Thyroid gland (tissue), 4 donors: ENCODE data around the gene ITGB4. TPM values are rescaled to one million over a fixed set of nuclear protein-coding genes. Genes with fewer than 3 reads are reported as not detected.

Source experiments
- DNase-seq, 2 donors: peaks; one replicate each; pipeline ENCODE4 v3.0.0-alpha.2; 2019
- H3K27ac ChIP-seq, 3 donors: fragments of 200-600 bp; sonication (generic); 1 replicate in 2 of 3; 2 replicates in 1 of 3; pipeline ENCODE4 v1.5.1; 2016 to 2019; ENCODE audit warnings: mild to moderate bottlenecking in 1 of 3, moderate library complexity in 1 of 3
- H3K27me3 ChIP-seq: fragments of 200-600 bp; sonication (generic); one replicate; pipeline ENCODE4 v1.5.1; 2019
- H3K36me3 ChIP-seq, 2 donors: fragments of 200-600 bp; sonication (generic); one replicate each; pipeline ENCODE4 v1.5.1; 2016 to 2019
- H3K4me1 ChIP-seq, 2 donors: fragments of 200-600 bp; sonication (generic); one replicate each; pipeline ENCODE4 v1.5.1; 2017 to 2019
- H3K4me3 ChIP-seq, 3 donors: fragments of 200-600 bp; sonication (generic); replicated peaks in 1 of 3; 1 replicate in 2 of 3; 2 replicates in 1 of 3; pipeline ENCODE4 v1.5.1; 2016; ENCODE audit warnings: mild to moderate bottlenecking in 1 of 3
- H3K9me3 ChIP-seq: fragments of 200-600 bp; sonication (generic); one replicate; pipeline ENCODE4 v1.5.1; 2017
- CTCF ChIP-seq, 6 experiments: fragments of 200-600 bp in 3 of 6; fragments of 450-650 bp in 3 of 6; sonication (generic) in 3 of 6; IDR thresholded peaks; one replicate each; pipeline ENCODE4 v1.5.1; 2016 to 2019; ENCODE audit warnings: antibody characterized with exemption in 6 of 6, mild to moderate bottlenecking in 2 of 6, inconsistent platforms in 1 of 6, moderate library complexity in 1 of 6
- POLR2A ChIP-seq, 2 donors: fragments of 450-650 bp; IDR thresholded peaks; one replicate each; pipeline ENCODE4 v1.6.1; 2017; ENCODE audit warnings: antibody characterized with exemption in 2 of 2, mild to moderate bottlenecking in 2 of 2, moderate library complexity in 1 of 2
- WGBS, 2 donors: methylation state at CpG; one replicate each; pipeline ENCODE4 v1.1.5; 2017; 5-methylcytosine and 5-hydroxymethylcytosine counted together
- intact Hi-C: fragments of 100-400 bp; cut with DNase I; formaldehyde crosslinking; loops from one replicate; pipeline ENCODE4 v1.15.1; 2023
- microRNA-seq: library from miRNA; unstranded; fragments of <30 nt; microRNA quantifications from one replicate; pipeline ENCODE4, GENCODE V29; 2016
- total RNA-seq, 4 donors: library from RNA; depleted of rRNA; stranded (reverse); fragments of >200 nt; gene quantifications; one replicate each; pipeline ENCODE4 v1.2.3, GENCODE V29; 2016

ITGB4 gene
- total RNA-seq, 4 donors from 2014 or later = 19.7 to 27.3 (median 23.1) TPM

- no peaks in the 10 kb centered on the region for H3K9me3 ChIP-seq
- WGBS, 2 donors = 87 to 94% methylated on average over 4 of the region's 4 CpGs
- no peaks in the 10 kb centered on the region for H3K27me3 ChIP-seq
- H3K4me3 ChIP-seq = no peak overlapping the region
- no peaks in the 10 kb centered on the region for H3K4me1 ChIP-seq
- TF ChIP-seq CTCF (IDR thresholded peaks at IDR 0.05) (no peak), POLR2A (IDR thresholded peaks at IDR 0.05) (no peak)
- DNase-seq = no peak
- peaks cover 7 to 19% of the 10 kb centered on the region in 2 donors for H3K36me3 ChIP-seq
- no peak overlapping the region for H3K27ac ChIP-seq
- intact Hi-C loops = no loop called here
Measured at GRCh38 chr17:75799402-75799801, 78.1 kb downstream of the ITGB4 start.

- intact Hi-C loops = no loop called here
- Histone ChIP-seq H3K4me3 (no peak overlapping the region), H3K4me1 (peaks cover 0 to 4% of the 10 kb centered on the region in 2 donors), H3K27ac (no peak overlapping the region), H3K27me3 (no peaks in the 10 kb centered on the region), H3K36me3 (peaks cover 0 to 10% of the 10 kb centered on the region in 2 donors), H3K9me3 (no peaks in the 10 kb centered on the region)
- no peak for TF ChIP-seq CTCF (IDR thresholded peaks at IDR 0.05)
- no peak for TF ChIP-seq POLR2A (IDR thresholded peaks at IDR 0.05)
- no peak for DNase-seq
- WGBS, 2 donors = 94 to 96% methylated on average over 1 of the region's 1 CpG
Measured at GRCh38 chr17:75803883-75804282, 82.6 kb downstream of the ITGB4 start.

- Histone ChIP-seq H3K4me1 (peaks cover 0 to 12% of the 10 kb centered on the region in 2 donors), H3K27ac (no peak overlapping the region), H3K36me3 (peaks cover 2 to 8% of the 10 kb centered on the region in 2 donors), H3K27me3 (no peaks in the 10 kb centered on the region), H3K9me3 (no peaks in the 10 kb centered on the region), H3K4me3 (no peak overlapping the region)
- intact Hi-C loops = no loop called here
- TF ChIP-seq CTCF (IDR thresholded peaks at IDR 0.05) (no peak), POLR2A (IDR thresholded peaks at IDR 0.05) (no peak)
- DNase-seq = no peak
- WGBS, 2 donors = 79 to 85% methylated on average over 3 to 4 of the region's 4 CpGs
Measured at GRCh38 chr17:75806822-75807500, 85.7 kb downstream of the ITGB4 start.

Small RNA genes within 50 kb of the gene (microRNA-seq; reads per million reads assigned to microRNA genes)
- gene MIR4738 = 1.5 reads per million

Other genes with a start within 250 kb of the ITGB4 start
- gene CASKIN2, start 205.9 kb upstream of the ITGB4 start, total RNA-seq = 10 to 100 TPM; 15.0 to 87.2 (median 21.7) TPM
- 10 to 100 TPM; 11.6 to 46.6 (median 25.8) TPM for gene TSEN54, start 204.9 kb upstream of the ITGB4 start, total RNA-seq
- 10 to 100 TPM; 35.6 to 73.5 (median 53.8) TPM for gene LLGL2, start 195.8 kb upstream of the ITGB4 start, total RNA-seq
- gene MYO15B, start 133.7 kb upstream of the ITGB4 start, total RNA-seq = 100 to 1,000 TPM in 2 of 4 donors, 10 to 100 TPM in 2; 64.9 to 209 (median 120) TPM
- 10 to 100 TPM in 2 of 4 donors, 1 to 10 TPM in 2; 2.3 to 13.6 (median 7.9) TPM for gene SMIM5, start 88.0 kb upstream of the ITGB4 start, total RNA-seq
- gene RECQL5, start 54.3 kb upstream of the ITGB4 start, total RNA-seq = 10 to 100 TPM; 41.9 to 91.8 (median 70.1) TPM
- 10 to 100 TPM; 52.5 to 83.6 (median 72.7) TPM for gene SAP30BP, start 54.1 kb upstream of the ITGB4 start, total RNA-seq
- 10 to 100 TPM; 15.4 to 28.5 (median 24.9) TPM for gene GALK1, start 43.7 kb downstream of the ITGB4 start, total RNA-seq
- gene UNK, start 63.3 kb downstream of the ITGB4 start, total RNA-seq = 10 to 100 TPM; 32.5 to 61.4 (median 47.9) TPM
- gene UNC13D, start 122.9 kb downstream of the ITGB4 start, total RNA-seq = 1 to 10 TPM; 4.0 to 8.1 (median 5.2) TPM
- 10 to 100 TPM; 41.8 to 64.5 (median 53.5) TPM for gene WBP2, start 133.9 kb downstream of the ITGB4 start, total RNA-seq
- 10 to 100 TPM; 14.7 to 27.8 (median 19.7) TPM for gene TRIM47, start 157.1 kb downstream of the ITGB4 start, total RNA-seq
- 10 to 100 TPM; 23.0 to 39.4 (median 31.8) TPM for gene TRIM65, start 175.5 kb downstream of the ITGB4 start, total RNA-seq
- 10 to 100 TPM; 34.8 to 60.6 (median 50.3) TPM for gene MRPL38, start 183.4 kb downstream of the ITGB4 start, total RNA-seq
- 10 to 100 TPM; 41.7 to 49.7 (median 43.4) TPM for gene FBF1, start 219.6 kb downstream of the ITGB4 start, total RNA-seq